Transverse colon (tissue), 3 donors: Measurements from ENCODE around the gene NFE2L3.

ENCODE experiments used
- POLR2A ChIP-seq: fragments of 450-650 bp; IDR thresholded peaks from one replicate; pipeline ENCODE4 v1.6.1; 2016; ENCODE audit warnings: antibody characterized with exemption, mild to moderate bottlenecking, moderate library complexity
- TF ChIP-seq, protein P1 (sequence below), 5 experiments: fragments of 200-600 bp in 3 of 5; fragments of 450-650 bp in 2 of 5; sonication (generic) in 3 of 5; IDR thresholded peaks; 1 replicate in 2 of 5; 2 replicates in 3 of 5; pipeline ENCODE4 v1.5.1; 2016 to 2017; ENCODE audit warnings: antibody characterized with exemption in 5 of 5, inconsistent platforms in 3 of 5, mild to moderate bottlenecking in 2 of 5, moderate library complexity in 1 of 5

DNA sequence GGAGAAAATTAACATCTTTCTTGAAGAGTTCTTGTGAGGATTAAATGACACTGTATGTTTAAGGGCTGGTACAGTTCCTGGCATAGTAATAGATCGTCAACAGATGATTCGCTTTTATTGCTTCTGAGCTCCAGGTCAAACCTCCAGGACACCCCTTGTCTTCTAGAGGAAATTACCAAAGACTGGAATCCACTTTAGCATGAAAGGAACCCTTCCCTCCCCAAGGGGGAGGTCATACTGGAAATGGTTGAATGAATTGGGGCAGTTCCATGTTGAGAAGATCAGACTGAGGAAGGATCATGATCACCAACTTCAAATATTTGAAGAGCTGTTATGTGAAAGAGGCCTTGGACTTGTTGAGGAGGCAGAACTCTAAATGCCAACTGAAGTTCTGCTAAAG lies 8.9 kb downstream of the NFE2L3 start:
- TF ChIP-seq, protein P1, sequence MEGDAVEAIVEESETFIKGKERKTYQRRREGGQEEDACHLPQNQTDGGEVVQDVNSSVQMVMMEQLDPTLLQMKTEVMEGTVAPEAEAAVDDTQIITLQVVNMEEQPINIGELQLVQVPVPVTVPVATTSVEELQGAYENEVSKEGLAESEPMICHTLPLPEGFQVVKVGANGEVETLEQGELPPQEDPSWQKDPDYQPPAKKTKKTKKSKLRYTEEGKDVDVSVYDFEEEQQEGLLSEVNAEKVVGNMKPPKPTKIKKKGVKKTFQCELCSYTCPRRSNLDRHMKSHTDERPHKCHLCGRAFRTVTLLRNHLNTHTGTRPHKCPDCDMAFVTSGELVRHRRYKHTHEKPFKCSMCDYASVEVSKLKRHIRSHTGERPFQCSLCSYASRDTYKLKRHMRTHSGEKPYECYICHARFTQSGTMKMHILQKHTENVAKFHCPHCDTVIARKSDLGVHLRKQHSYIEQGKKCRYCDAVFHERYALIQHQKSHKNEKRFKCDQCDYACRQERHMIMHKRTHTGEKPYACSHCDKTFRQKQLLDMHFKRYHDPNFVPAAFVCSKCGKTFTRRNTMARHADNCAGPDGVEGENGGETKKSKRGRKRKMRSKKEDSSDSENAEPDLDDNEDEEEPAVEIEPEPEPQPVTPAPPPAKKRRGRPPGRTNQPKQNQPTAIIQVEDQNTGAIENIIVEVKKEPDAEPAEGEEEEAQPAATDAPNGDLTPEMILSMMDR (IDR thresholded peaks at IDR 0.05) = no peak
- TF ChIP-seq POLR2A = no peak
